ENCODE measurements around the gene ABCA1. TPM values are rescaled to one million over a fixed set of nuclear protein-coding genes. Genes with fewer than 3 reads are reported as not detected.
"Not testable (repeated sequence)": the region's sequence is repeated elsewhere in the genome, so short reads cannot be mapped to it uniquely, and the experiment has no call there.

The ABCA1 gene
- under 1 TPM; 0.09 to 0.23 TPM for total RNA-seq

DNA sequence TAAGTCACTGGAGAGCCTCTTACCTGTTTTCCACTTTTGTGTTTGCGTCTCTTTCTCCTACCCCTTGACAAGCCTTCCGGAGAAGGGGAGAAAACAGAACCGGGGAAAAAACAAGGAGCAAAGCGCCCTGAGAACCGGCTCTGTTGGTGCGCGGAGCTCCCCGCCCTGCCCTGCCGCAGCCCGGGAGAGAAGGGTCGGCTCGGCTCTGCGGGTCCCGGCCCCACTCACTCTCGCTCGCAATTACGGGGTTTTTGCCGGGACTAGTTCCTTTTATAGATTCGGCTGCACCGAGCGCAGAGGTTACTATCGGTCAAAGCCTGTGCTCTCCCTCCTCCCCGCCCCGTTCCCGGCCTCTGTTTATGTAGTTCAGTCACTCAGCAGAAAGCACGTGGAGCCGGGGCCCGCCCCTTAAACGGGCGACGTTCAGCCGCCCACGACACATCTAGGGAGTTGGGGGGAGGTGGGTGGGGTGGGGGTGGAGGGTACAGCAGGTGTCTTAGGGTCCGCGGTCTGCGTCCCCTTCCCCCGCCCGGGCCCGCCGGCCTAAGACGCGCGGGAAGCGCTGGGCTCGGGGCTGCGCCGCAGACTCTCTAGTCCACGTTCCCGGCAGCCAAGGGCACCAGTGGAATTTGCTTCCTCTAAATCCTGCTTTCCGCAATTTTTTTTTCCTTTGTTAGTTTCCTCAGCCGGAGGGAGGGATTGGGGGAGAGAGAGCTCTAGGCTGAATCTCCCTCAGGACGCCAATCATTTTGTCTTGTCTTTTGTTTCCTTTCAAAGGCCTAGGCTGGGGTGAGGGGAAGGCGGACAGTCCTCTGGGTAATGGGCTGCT lies at the start of gene ABCA1:
Gene ABCA1 (minus strand): TSS at position 244 of the 829 bp plus-strand sequence. CDS start 24,476 bp downstream, outside the sequence.
- Mint-ChIP-seq H3K4me3 (peak within 1 kb of the TSS; percentile 70), H3K27ac (no peak within 1 kb of the TSS), H3K27me3 (peaks cover 36% of the 10 kb centered on the region), H3K4me1 (peaks cover 11% of the 10 kb centered on the region), H3K36me3 (no peaks in the 10 kb centered on the region), H3K9me3 (ENCODE audit: low read depth) (no peaks in the 10 kb centered on the region)
- ATAC-seq, result peak; percentile 60
- peak; percentile 78 for DNase-seq
- CTCF ChIA-PET, result interaction anchor here (1.3 to 2.9 kb wide), 4 partner anchors 40 to 487 kb away, joined by 3 to 11 read pairs (median 5); no protein-coding TSS in a partner anchor

DNA sequence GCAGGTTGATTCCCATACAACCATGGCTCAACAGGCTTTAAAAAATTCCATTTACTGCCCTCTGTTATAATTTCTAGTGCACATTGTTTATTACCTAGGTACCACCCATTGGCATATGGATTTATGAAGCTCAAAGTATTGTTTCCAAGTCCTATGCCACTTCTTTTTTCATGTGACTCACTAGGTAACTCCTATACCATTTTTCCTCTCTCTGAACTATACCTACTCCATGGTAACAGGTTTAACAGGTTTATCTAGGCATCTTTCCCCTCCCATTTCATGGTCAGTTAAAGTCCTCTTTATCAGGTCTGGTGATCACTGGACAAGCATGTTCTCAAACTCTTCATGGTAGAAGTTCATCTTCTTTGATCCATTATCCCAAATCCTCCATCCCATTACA lies 49.6 kb upstream of the ABCA1 start:
- Mint-ChIP-seq H3K4me3 (no peak overlapping the region), H3K27me3 (peaks cover 37% of the 10 kb centered on the region)
- CTCF ChIA-PET, result no interaction called here

DNA sequence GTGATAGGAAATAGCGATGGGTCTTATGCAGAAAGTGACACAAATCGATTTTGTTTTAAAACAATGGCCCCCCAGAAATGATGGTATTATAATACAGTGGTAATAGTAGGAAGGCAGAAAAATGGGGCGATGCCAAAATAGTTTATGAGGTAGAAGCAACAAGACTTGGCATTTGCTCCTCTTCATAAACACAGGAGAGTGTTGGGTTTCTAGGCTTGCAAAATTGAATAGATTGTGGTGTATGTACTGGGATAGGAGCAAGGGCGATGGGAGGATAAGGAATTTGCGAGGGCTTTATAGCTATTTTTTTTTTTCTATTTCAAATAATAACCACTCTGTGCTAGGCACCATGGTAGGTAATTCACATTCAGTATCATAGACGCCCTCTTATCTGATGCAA lies 49.2 kb upstream of the ABCA1 start:
- Mint-ChIP-seq H3K36me3 (no peaks in the 10 kb centered on the region), H3K4me3 (no peak overlapping the region), H3K27me3 (peaks cover 38% of the 10 kb centered on the region), H3K4me1 (no peaks in the 10 kb centered on the region), H3K9me3 (ENCODE audit: low read depth) (no peaks in the 10 kb centered on the region), H3K27ac (no peak overlapping the region)
- CTCF ChIA-PET, result no interaction called here
- ATAC-seq (no peak), DNase-seq (no peak)

More for the DNA sequence above, 49.6 kb upstream of the ABCA1 start:
- Mint-ChIP-seq H3K36me3 (no peaks in the 10 kb centered on the region), H3K27ac (no peak overlapping the region), H3K4me1 (no peaks in the 10 kb centered on the region), H3K9me3 (ENCODE audit: low read depth) (no peaks in the 10 kb centered on the region)
- ATAC-seq (no peak), DNase-seq (no peak)

GRCh38 chr9:104975966-104976595 lies 48.1 kb upstream of the ABCA1 start:
- H3K9me3 Mint-ChIP-seq (ENCODE audit: low read depth); H3K36me3 Mint-ChIP-seq; H3K27ac Mint-ChIP-seq; ATAC-seq; CTCF ChIA-PET; H3K4me1 Mint-ChIP-seq; H3K4me3 Mint-ChIP-seq; DNase-seq: not testable (repeated sequence)
- H3K27me3 Mint-ChIP-seq, result peaks cover 33% of the 10 kb centered on the region

GRCh38 chr9:104974053-104974962 lies 46.4 kb upstream of the ABCA1 start:
- DNase-seq, result no peak
- H3K4me1 Mint-ChIP-seq, result no peaks in the 10 kb centered on the region
- no peak for ATAC-seq

GRCh38 chr9:104972242-104972866 lies 44.4 kb upstream of the ABCA1 start:
- Mint-ChIP-seq H3K9me3 (ENCODE audit: low read depth) (no peaks in the 10 kb centered on the region), H3K4me1 (peaks cover 9% of the 10 kb centered on the region), H3K36me3 (no peaks in the 10 kb centered on the region), H3K27ac (no peak overlapping the region), H3K27me3 (peaks cover 40% of the 10 kb centered on the region), H3K4me3 (no peak overlapping the region)
- DNase-seq (no peak), ATAC-seq (no peak)
- CTCF ChIA-PET, result no interaction called here

More at GRCh38 chr9:104974053-104974962, 46.4 kb upstream of the ABCA1 start:
- CTCF ChIA-PET, result interaction anchor here (1.1 kb wide), 1 partner anchor 55 kb away, joined by 3 read pairs; no protein-coding TSS in a partner anchor
- Mint-ChIP-seq H3K27ac (no peak overlapping the region), H3K27me3 (peaks cover 40% of the 10 kb centered on the region), H3K4me3 (no peak overlapping the region), H3K9me3 (ENCODE audit: low read depth) (no peaks in the 10 kb centered on the region), H3K36me3 (no peaks in the 10 kb centered on the region)

GRCh38 chr9:104971511-104971910 lies 43.6 kb upstream of the ABCA1 start:
- no peak overlapping the region for H3K27ac Mint-ChIP-seq
- DNase-seq (no peak), ATAC-seq (no peak)
- no peak overlapping the region for H3K4me3 Mint-ChIP-seq
- peaks cover 9% of the 10 kb centered on the region for H3K4me1 Mint-ChIP-seq
- H3K9me3 Mint-ChIP-seq (ENCODE audit: low read depth), result no peaks in the 10 kb centered on the region
- CTCF ChIA-PET, result no interaction called here
- no peaks in the 10 kb centered on the region for H3K36me3 Mint-ChIP-seq
- H3K27me3 Mint-ChIP-seq, result peaks cover 42% of the 10 kb centered on the region

GRCh38 chr9:104970271-104970987 lies 42.5 kb upstream of the ABCA1 start:
- CTCF ChIA-PET, result no interaction called here
- no peaks in the 10 kb centered on the region for H3K9me3 Mint-ChIP-seq (ENCODE audit: low read depth)
- peaks cover 45% of the 10 kb centered on the region for H3K27me3 Mint-ChIP-seq
- DNase-seq, result no peak
- no peaks in the 10 kb centered on the region for H3K36me3 Mint-ChIP-seq
- H3K4me1 Mint-ChIP-seq, result peaks cover 9% of the 10 kb centered on the region
- H3K27ac Mint-ChIP-seq, result no peak overlapping the region
- no peak overlapping the region for H3K4me3 Mint-ChIP-seq
- no peak for ATAC-seq

DNA sequence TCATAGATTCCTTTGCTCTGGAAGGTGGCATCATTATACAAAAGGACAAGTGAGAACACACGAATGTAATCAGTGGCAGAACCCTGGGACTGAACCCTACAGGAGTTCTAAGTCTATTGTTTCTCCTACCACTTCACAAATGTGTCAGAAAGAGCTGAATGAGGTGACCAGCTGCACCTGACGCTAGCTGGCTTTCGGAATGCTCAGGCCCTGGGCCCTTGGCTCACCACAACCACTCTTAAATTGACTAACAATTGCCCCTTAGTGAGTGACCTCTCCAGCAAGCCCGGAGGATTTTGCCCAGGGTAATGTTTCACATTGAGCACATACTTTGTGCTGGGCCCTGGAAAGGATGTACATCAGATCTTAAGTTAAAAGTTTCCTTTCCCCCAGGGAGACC lies 41.2 kb upstream of the ABCA1 start:
- CTCF ChIA-PET, result interaction anchor here (1.1 to 1.9 kb wide), 4 partner anchors 15 to 42 kb away, joined by 3 to 11 read pairs (median 4); partner anchors contain the start of gene ABCA1
- no peak for DNase-seq
- Mint-ChIP-seq H3K27ac (no peak overlapping the region), H3K36me3 (no peaks in the 10 kb centered on the region), H3K27me3 (peaks cover 35% of the 10 kb centered on the region), H3K4me3 (peak overlapping the region; percentile 82), H3K4me1 (peaks cover 9% of the 10 kb centered on the region), H3K9me3 (ENCODE audit: low read depth) (no peaks in the 10 kb centered on the region)
- no peak for ATAC-seq

- peak overlapping the region; percentile 82 for H3K4me3 Mint-ChIP-seq
- H3K27ac Mint-ChIP-seq, result peak overlapping the region; percentile 84
- ATAC-seq, result peak; percentile 100
- peak; percentile 88 for DNase-seq
- H3K36me3 Mint-ChIP-seq, result no peaks in the 10 kb centered on the region
- peaks cover 9% of the 10 kb centered on the region for H3K4me1 Mint-ChIP-seq
- H3K27me3 Mint-ChIP-seq, result peaks cover 33% of the 10 kb centered on the region
- H3K9me3 Mint-ChIP-seq (ENCODE audit: low read depth), result no peaks in the 10 kb centered on the region
- CTCF ChIA-PET, result interaction anchor here (1.1 to 1.9 kb wide), 4 partner anchors 15 to 41 kb away, joined by 3 to 11 read pairs (median 4); partner anchors contain the start of gene ABCA1
These were observed 40.3 kb upstream of the ABCA1 start for GRCh38 chr9:104968025-104968982.

- DNase-seq (no peak), ATAC-seq (no peak)
- peaks cover 19% of the 10 kb centered on the region for H3K4me1 Mint-ChIP-seq
- no peaks in the 10 kb centered on the region for H3K36me3 Mint-ChIP-seq
- H3K4me3 Mint-ChIP-seq, result no peak overlapping the region
- CTCF ChIA-PET, result no interaction called here
- no peaks in the 10 kb centered on the region for H3K9me3 Mint-ChIP-seq (ENCODE audit: low read depth)
- peaks cover 14% of the 10 kb centered on the region for H3K27me3 Mint-ChIP-seq
- H3K27ac Mint-ChIP-seq, result no peak overlapping the region
These were observed 35.1 kb upstream of the ABCA1 start for GRCh38 chr9:104963076-104963475.
